ENCODE data around the gene NDUFAF3. TPM values are rescaled to one million over a fixed set of nuclear protein-coding genes. Genes with fewer than 3 reads are reported as not detected.

The NDUFAF3 gene
- total and polyA plus RNA-seq, 2 donors (not counting 1 experiment from before 2014, with no cell fraction given), result 61.0 to 67.5 TPM

DNA sequence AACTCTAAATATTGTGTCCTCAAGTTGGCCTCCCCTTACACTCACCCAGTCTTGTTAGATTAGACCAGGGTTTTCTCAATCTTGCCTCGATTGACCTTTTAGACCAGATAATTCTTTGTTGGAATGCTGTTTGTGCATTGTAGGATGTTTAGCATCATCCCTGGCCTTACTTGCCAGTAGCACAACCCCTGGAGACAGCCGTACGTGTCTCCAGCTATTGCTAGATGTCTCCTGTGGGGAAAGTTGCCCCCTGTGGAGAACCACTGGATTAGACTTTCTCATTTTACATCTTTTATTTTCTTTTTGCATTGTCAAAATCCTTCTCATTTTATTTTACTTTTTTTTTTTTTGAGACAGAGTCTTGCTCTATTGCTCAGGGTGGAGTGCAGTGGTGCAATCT is 12.5 kb upstream of the NDUFAF3 start:
- Histone ChIP-seq H3K27ac (ENCODE audit: low read length in 2 of 2) (no peak overlapping the region), H3K4me2 (replicated peaks; ENCODE audit: low read depth, low read length, poor library complexity, severe bottlenecking) (no peak overlapping the region), H3K4me3 (ENCODE audit: control extremely low read depth in 1 of 5, extremely low read depth in 1 of 5, insufficient read depth in 1 of 5, low read depth in 2 of 5, low read length in 4 of 5) (no peak overlapping the region), H3K79me2 (ENCODE audit: control insufficient read depth, insufficient read depth, low read length) (peaks cover 76% of the 10 kb centered on the region), H3K27me3 (replicated peaks in 1 of 4; ENCODE audit: control extremely low read depth in 1 of 4, control insufficient read depth in 3 of 4, insufficient read depth in 4 of 4, low read length in 3 of 4) (no peaks in the 10 kb centered on the region), H3K4me1 (ENCODE audit: control insufficient read depth in 2 of 2, insufficient read depth in 2 of 2, low read length in 2 of 2) (peaks cover 15 to 18% of the 10 kb centered on the region in 2 donors), H4K20me1 (ENCODE audit: control insufficient read depth, insufficient read depth, low read length, poor library complexity, severe bottlenecking) (peaks cover 49% of the 10 kb centered on the region), H3K36me3 (replicated peaks in 1 of 2; ENCODE audit: control extremely low read depth in 1 of 2, control insufficient read depth in 1 of 2, extremely low read depth in 1 of 2, insufficient read depth in 2 of 2, low read length in 1 of 2) (peaks cover 0 to 22% of the 10 kb centered on the region in 2 experiments), H3K9ac (ENCODE audit: low read length) (no peak overlapping the region), H3K9me3 (ENCODE audit: control extremely low read depth in 1 of 3, control insufficient read depth in 2 of 3, insufficient read depth in 1 of 3, low read length in 2 of 3) (no peaks in the 10 kb centered on the region), H2AFZ (ENCODE audit: insufficient read depth, low read depth, low read length, poor library complexity, severe bottlenecking) (no peak overlapping the region)
- TF ChIP-seq, protein P1, sequence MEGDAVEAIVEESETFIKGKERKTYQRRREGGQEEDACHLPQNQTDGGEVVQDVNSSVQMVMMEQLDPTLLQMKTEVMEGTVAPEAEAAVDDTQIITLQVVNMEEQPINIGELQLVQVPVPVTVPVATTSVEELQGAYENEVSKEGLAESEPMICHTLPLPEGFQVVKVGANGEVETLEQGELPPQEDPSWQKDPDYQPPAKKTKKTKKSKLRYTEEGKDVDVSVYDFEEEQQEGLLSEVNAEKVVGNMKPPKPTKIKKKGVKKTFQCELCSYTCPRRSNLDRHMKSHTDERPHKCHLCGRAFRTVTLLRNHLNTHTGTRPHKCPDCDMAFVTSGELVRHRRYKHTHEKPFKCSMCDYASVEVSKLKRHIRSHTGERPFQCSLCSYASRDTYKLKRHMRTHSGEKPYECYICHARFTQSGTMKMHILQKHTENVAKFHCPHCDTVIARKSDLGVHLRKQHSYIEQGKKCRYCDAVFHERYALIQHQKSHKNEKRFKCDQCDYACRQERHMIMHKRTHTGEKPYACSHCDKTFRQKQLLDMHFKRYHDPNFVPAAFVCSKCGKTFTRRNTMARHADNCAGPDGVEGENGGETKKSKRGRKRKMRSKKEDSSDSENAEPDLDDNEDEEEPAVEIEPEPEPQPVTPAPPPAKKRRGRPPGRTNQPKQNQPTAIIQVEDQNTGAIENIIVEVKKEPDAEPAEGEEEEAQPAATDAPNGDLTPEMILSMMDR (IDR thresholded peaks at IDR 0.05), result no peak
- no peak for TF ChIP-seq EZH2 (IDR thresholded peaks at IDR 0.05; ENCODE audit: borderline replicate concordance, insufficient read depth, low read depth, low read length, poor library complexity, severe bottlenecking)
- Mint-ChIP-seq H3K9me3 (ENCODE audit: insufficient read depth) (no peaks in the 10 kb centered on the region), H3K4me3 (peak overlapping the region; percentile 100), H3K27ac (peak overlapping the region; percentile 47), H3K4me1 (peaks cover 34% of the 10 kb centered on the region), H3K27me3 (no peaks in the 10 kb centered on the region)
- no peak for ATAC-seq (ENCODE audit: low read depth)
- WGBS (ENCODE audit: insufficient coverage), result 92% methylated on average over 2 of the region's 3 CpGs
- ChIA-PET CTCF (interaction anchor here (0.6 to 4.4 kb wide), 5 partner anchors 8 to 435 kb away, joined by 3 to 52 read pairs (median 4); partner anchors contain the start of genes DALRD3, IMPDH2 and NDUFAF3), POLR2A (interaction anchor here (0.9 to 4.0 kb wide), 3 partner anchors 9 to 20 kb away, joined by 3 to 116 read pairs (median 7); partner anchors contain the start of genes DALRD3, NDUFAF3 and P4HTM)
- DNase-seq, result no peak
- intact Hi-C loops (cut with micrococcal nuclease), result no loop called here

DNA sequence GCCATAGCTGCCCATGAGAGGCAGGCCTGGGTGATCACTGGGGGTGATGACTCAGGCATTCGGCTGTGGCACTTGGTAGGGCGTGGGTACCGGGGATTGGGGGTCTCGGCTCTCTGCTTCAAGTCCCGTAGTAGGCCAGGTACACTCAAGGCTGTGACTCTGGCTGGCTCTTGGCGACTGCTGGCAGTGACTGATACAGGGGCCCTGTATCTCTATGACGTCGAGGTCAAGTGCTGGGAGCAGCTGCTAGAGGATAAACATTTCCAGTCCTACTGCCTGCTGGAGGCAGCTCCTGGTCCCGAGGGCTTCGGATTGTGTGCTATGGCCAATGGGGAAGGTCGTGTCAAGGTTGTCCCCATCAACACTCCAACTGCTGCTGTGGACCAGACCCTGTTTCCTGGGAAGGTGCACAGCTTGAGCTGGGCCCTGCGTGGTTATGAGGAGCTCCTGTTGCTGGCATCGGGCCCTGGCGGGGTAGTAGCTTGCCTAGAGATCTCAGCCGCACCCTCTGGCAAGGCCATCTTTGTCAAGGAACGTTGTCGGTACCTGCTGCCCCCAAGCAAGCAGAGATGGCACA is 9.4 kb upstream of the NDUFAF3 start:
- peaks cover 1 to 42% of the 10 kb centered on the region in 2 experiments for H3K36me3 ChIP-seq (replicated peaks in 1 of 2; ENCODE audit: control extremely low read depth in 1 of 2, control insufficient read depth in 1 of 2, extremely low read depth in 1 of 2, insufficient read depth in 2 of 2, low read length in 1 of 2)
- intact Hi-C loops (cut with micrococcal nuclease), result no loop called here
- Mint-ChIP-seq H3K9me3 (ENCODE audit: insufficient read depth) (no peaks in the 10 kb centered on the region), H3K4me1 (peaks cover 34% of the 10 kb centered on the region), H3K4me3 (no peak overlapping the region), H3K27ac (no peak overlapping the region), H3K27me3 (no peaks in the 10 kb centered on the region)
- ChIA-PET CTCF (interaction anchor here (1.3 to 5.6 kb wide), 5 partner anchors 8 to 25 kb away, joined by 6 to 69 read pairs (median 8); partner anchors contain the start of genes IMPDH2, NDUFAF3 and P4HTM), POLR2A (interaction anchor here (1.2 kb wide), 1 partner anchor 17 kb away, joined by 3 read pairs; the partner anchor contains the start of gene IMPDH2)
- peak; percentile 6 for DNase-seq
- H3K79me2 ChIP-seq (ENCODE audit: control insufficient read depth, insufficient read depth, low read length), result peaks cover 60% of the 10 kb centered on the region
- no peak overlapping the region for H2AFZ ChIP-seq (ENCODE audit: insufficient read depth, low read depth, low read length, poor library complexity, severe bottlenecking)
- no peak overlapping the region for H3K4me3 ChIP-seq (ENCODE audit: control extremely low read depth in 1 of 5, extremely low read depth in 1 of 5, insufficient read depth in 1 of 5, low read depth in 2 of 5, low read length in 4 of 5)
- H3K27ac ChIP-seq (ENCODE audit: low read length in 2 of 2), result no peak overlapping the region
- H3K9ac ChIP-seq (ENCODE audit: low read length), result no peak overlapping the region
- no peak for TF ChIP-seq EZH2 (IDR thresholded peaks at IDR 0.05; ENCODE audit: borderline replicate concordance, insufficient read depth, low read depth, low read length, poor library complexity, severe bottlenecking)
- TF ChIP-seq, protein P1 (IDR thresholded peaks at IDR 0.05), result no peak
- H3K9me3 ChIP-seq (ENCODE audit: control extremely low read depth in 1 of 3, control insufficient read depth in 2 of 3, insufficient read depth in 1 of 3, low read length in 2 of 3), result no peaks in the 10 kb centered on the region
- peaks cover 62% of the 10 kb centered on the region for H4K20me1 ChIP-seq (ENCODE audit: control insufficient read depth, insufficient read depth, low read length, poor library complexity, severe bottlenecking)
- ATAC-seq (ENCODE audit: low read depth), result no peak
- H3K27me3 ChIP-seq (replicated peaks in 1 of 4; ENCODE audit: control extremely low read depth in 1 of 4, control insufficient read depth in 3 of 4, insufficient read depth in 4 of 4, low read length in 3 of 4), result no peaks in the 10 kb centered on the region
- peaks cover 13 to 16% of the 10 kb centered on the region in 2 donors for H3K4me1 ChIP-seq (ENCODE audit: control insufficient read depth in 2 of 2, insufficient read depth in 2 of 2, low read length in 2 of 2)
- H3K4me2 ChIP-seq (replicated peaks; ENCODE audit: low read depth, low read length, poor library complexity, severe bottlenecking), result no peak overlapping the region
- WGBS (ENCODE audit: insufficient coverage), result 96% methylated on average over 17 of the region's 17 CpGs
